Neural cell (in vitro differentiated cells): Measurements from ENCODE around the gene SF3B4.

ENCODE experiments used
- EZH2 ChIP-seq: fragments of 200-600, 300-800 bp; shearing (Covaris generic), sonication (generic); IDR thresholded peaks from 2 replicates; pipeline ENCODE4 v1.6.1; 2014; ENCODE audit warnings: antibody characterized with exemption, low read length, borderline replicate concordance, mild to moderate bottlenecking; ENCODE audit not compliant: insufficient read depth, poor library complexity, severe bottlenecking
- POLR2AphosphoS5 ChIP-seq: IDR thresholded peaks from 2 replicates; pipeline ENCODE4 v1.6.1; 2012
- RAD21 ChIP-seq: fragments of 450-650 bp; conservative IDR thresholded peaks from 2 replicates; pipeline ENCODE4 v1.6.1; 2014; ENCODE audit warnings: antibody characterized with exemption, mild to moderate bottlenecking, moderate library complexity
- SMC3 ChIP-seq: fragments of 450-650 bp; conservative IDR thresholded peaks from 2 replicates; pipeline ENCODE4 v1.6.1; 2014; ENCODE audit warnings: antibody characterized with exemption, mild to moderate bottlenecking, moderate library complexity; ENCODE audit not compliant: poor library complexity
- TF ChIP-seq, protein P1 (sequence below): IDR thresholded peaks from 2 replicates; pipeline ENCODE4 v1.6.1; 2012; ENCODE audit warnings: borderline replicate concordance
- TF ChIP-seq, protein P2 (sequence below): fragments of 450-650 bp; IDR thresholded peaks from 2 replicates; pipeline ENCODE4 v1.5.1; 2014; ENCODE audit warnings: antibody characterized with exemption, mild to moderate bottlenecking, moderate library complexity; ENCODE audit not compliant: poor library complexity, severe bottlenecking

DNA sequence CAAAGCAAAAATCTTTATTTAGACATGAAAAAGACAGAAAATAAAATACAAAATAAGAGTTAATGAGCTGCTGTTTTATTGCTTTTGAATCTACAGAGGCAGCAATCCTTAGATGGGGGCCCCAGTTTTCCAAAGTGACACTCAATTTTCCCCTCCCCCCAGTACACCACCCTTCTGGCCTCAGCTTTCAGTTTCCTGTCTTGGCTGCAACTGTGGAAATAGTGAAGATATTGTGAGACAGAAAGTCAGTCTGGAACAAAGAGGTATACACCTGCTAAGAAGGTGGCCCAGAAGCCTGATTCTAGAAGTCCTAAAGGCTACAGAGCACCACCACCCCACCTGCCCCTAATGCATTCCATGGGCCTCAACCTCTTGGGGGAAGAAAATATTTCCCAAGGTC is 10.2 kb upstream of the SF3B4 start:
- TF ChIP-seq, protein P1, sequence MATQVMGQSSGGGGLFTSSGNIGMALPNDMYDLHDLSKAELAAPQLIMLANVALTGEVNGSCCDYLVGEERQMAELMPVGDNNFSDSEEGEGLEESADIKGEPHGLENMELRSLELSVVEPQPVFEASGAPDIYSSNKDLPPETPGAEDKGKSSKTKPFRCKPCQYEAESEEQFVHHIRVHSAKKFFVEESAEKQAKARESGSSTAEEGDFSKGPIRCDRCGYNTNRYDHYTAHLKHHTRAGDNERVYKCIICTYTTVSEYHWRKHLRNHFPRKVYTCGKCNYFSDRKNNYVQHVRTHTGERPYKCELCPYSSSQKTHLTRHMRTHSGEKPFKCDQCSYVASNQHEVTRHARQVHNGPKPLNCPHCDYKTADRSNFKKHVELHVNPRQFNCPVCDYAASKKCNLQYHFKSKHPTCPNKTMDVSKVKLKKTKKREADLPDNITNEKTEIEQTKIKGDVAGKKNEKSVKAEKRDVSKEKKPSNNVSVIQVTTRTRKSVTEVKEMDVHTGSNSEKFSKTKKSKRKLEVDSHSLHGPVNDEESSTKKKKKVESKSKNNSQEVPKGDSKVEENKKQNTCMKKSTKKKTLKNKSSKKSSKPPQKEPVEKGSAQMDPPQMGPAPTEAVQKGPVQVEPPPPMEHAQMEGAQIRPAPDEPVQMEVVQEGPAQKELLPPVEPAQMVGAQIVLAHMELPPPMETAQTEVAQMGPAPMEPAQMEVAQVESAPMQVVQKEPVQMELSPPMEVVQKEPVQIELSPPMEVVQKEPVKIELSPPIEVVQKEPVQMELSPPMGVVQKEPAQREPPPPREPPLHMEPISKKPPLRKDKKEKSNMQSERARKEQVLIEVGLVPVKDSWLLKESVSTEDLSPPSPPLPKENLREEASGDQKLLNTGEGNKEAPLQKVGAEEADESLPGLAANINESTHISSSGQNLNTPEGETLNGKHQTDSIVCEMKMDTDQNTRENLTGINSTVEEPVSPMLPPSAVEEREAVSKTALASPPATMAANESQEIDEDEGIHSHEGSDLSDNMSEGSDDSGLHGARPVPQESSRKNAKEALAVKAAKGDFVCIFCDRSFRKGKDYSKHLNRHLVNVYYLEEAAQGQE = no peak
- TF ChIP-seq, protein P2, sequence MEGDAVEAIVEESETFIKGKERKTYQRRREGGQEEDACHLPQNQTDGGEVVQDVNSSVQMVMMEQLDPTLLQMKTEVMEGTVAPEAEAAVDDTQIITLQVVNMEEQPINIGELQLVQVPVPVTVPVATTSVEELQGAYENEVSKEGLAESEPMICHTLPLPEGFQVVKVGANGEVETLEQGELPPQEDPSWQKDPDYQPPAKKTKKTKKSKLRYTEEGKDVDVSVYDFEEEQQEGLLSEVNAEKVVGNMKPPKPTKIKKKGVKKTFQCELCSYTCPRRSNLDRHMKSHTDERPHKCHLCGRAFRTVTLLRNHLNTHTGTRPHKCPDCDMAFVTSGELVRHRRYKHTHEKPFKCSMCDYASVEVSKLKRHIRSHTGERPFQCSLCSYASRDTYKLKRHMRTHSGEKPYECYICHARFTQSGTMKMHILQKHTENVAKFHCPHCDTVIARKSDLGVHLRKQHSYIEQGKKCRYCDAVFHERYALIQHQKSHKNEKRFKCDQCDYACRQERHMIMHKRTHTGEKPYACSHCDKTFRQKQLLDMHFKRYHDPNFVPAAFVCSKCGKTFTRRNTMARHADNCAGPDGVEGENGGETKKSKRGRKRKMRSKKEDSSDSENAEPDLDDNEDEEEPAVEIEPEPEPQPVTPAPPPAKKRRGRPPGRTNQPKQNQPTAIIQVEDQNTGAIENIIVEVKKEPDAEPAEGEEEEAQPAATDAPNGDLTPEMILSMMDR = no peak
- TF ChIP-seq EZH2 (no peak), POLR2AphosphoS5 (no peak), RAD21 (no peak), SMC3 (no peak)
